ENCODE data around the gene TRMT6. TPM values are rescaled to one million over a fixed set of nuclear protein-coding genes. Genes with fewer than 3 reads are reported as not detected.

Gene TRMT6
- polyA plus RNA-seq, 3 donors: 9.3 to 11.0 (median 10.6) TPM

DNA sequence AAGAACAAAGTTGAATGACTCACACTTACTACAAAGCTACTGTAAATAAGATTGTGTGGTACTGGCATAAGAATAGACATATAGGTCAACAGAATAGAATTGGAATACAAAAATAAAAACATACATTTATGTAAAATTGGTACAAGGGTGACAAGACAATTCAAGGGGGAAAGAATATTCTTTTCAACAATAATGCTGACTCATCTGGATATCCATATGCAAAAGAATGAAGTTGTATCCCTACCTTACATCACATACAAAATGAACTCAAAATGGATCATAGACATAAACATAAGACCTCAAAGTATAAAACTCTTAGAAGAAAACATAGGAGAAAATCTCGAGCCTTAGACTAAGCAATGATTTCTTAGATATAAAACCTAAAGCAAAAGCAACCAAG is 50.9 kb downstream of the TRMT6 start:
- H3K27ac Mint-ChIP-seq: no peak overlapping the region
- H3K9me3 ChIP-seq (replicated peaks in 1 of 2; ENCODE audit: control insufficient read depth in 1 of 2, insufficient read depth in 1 of 2, low read length in 2 of 2): no peaks in the 10 kb centered on the region
- no peaks in the 10 kb centered on the region for H3K36me3 ChIP-seq (replicated peaks in 1 of 2; ENCODE audit: control insufficient read depth in 1 of 2, insufficient read depth in 2 of 2, low read length in 2 of 2)
- peaks cover 0 to 3% of the 10 kb centered on the region in 2 donors for H3K27me3 ChIP-seq (ENCODE audit: control insufficient read depth in 2 of 2, insufficient read depth in 2 of 2, low read length in 2 of 2)
- peaks cover 0 to 10% (median 2%) of the 10 kb centered on the region in 7 donors for H3K9me3 Mint-ChIP-seq
- H3K36me3 Mint-ChIP-seq: no peaks in the 10 kb centered on the region
- no peak overlapping the region for H2AFZ ChIP-seq (ENCODE audit: insufficient read depth, low read depth, low read length, poor library complexity, severe bottlenecking)
- intact Hi-C loops (cut with micrococcal nuclease): no loop called here
- peaks cover 2 to 22% (median 4%) of the 10 kb centered on the region in 3 donors for H3K27me3 Mint-ChIP-seq (ENCODE audit: low read depth in 3 of 3)
- H3K4me1 ChIP-seq (ENCODE audit: control insufficient read depth in 1 of 2, insufficient read depth in 2 of 2, low read length in 2 of 2): peaks cover 8 to 13% of the 10 kb centered on the region in 2 donors
- DNase-seq: no peak
- H3K4me1 Mint-ChIP-seq: peaks cover 15% of the 10 kb centered on the region
- H3K79me2 ChIP-seq (ENCODE audit: insufficient read depth, low read length): no peaks in the 10 kb centered on the region
- H3K4me3 Mint-ChIP-seq: no peak overlapping the region
- TF ChIP-seq, protein P1, sequence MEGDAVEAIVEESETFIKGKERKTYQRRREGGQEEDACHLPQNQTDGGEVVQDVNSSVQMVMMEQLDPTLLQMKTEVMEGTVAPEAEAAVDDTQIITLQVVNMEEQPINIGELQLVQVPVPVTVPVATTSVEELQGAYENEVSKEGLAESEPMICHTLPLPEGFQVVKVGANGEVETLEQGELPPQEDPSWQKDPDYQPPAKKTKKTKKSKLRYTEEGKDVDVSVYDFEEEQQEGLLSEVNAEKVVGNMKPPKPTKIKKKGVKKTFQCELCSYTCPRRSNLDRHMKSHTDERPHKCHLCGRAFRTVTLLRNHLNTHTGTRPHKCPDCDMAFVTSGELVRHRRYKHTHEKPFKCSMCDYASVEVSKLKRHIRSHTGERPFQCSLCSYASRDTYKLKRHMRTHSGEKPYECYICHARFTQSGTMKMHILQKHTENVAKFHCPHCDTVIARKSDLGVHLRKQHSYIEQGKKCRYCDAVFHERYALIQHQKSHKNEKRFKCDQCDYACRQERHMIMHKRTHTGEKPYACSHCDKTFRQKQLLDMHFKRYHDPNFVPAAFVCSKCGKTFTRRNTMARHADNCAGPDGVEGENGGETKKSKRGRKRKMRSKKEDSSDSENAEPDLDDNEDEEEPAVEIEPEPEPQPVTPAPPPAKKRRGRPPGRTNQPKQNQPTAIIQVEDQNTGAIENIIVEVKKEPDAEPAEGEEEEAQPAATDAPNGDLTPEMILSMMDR (IDR thresholded peaks at IDR 0.05): no peak
- WGBS (ENCODE audit: insufficient coverage): no CpG with 5 or more reads among the region's 1 CpG
- H3K9ac ChIP-seq (ENCODE audit: insufficient read depth, low read length, poor library complexity, severe bottlenecking): no peak overlapping the region
- H3K4me2 ChIP-seq (replicated peaks; ENCODE audit: extremely low read depth, low read length, poor library complexity, severe bottlenecking): no peak overlapping the region
- H3K27ac ChIP-seq (ENCODE audit: low read depth in 1 of 2, low read length in 2 of 2): no peak overlapping the region
- no peak overlapping the region for H3K4me3 ChIP-seq (replicated peaks in 1 of 3; ENCODE audit: low read depth in 2 of 3, low read length in 3 of 3)
- no peaks in the 10 kb centered on the region for H4K20me1 ChIP-seq (ENCODE audit: insufficient read depth, low read length)

DNA sequence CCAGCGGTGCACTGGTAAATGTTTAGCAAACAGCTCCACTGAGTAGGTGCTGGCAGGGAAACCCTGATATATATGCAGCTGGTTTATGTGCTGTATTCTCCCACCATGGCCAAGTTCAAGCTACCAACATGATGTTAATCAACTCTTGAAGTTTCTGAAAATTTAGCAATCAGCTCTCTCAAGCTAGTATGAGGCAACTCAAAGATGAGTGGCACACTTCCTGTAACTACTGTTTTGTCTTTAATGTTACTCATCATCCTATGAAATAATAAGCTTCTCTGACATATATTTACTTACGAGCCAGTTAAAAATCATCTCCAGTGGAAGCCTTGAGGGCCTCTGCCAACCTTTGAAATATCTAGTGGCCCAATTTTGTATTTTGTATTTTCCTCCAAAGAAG is 54.7 kb downstream of the TRMT6 start:
- H2AFZ ChIP-seq (ENCODE audit: insufficient read depth, low read depth, low read length, poor library complexity, severe bottlenecking): no peak overlapping the region
- H3K4me3 Mint-ChIP-seq: no peak overlapping the region
- no peak overlapping the region for H3K9ac ChIP-seq (ENCODE audit: insufficient read depth, low read length, poor library complexity, severe bottlenecking)
- H4K20me1 ChIP-seq (ENCODE audit: insufficient read depth, low read length): no peaks in the 10 kb centered on the region
- no peaks in the 10 kb centered on the region for H3K79me2 ChIP-seq (ENCODE audit: insufficient read depth, low read length)
- H3K9me3 ChIP-seq (replicated peaks in 1 of 2; ENCODE audit: control insufficient read depth in 1 of 2, insufficient read depth in 1 of 2, low read length in 2 of 2): no peaks in the 10 kb centered on the region
- peak overlapping the region; percentile 5 for H3K4me2 ChIP-seq (replicated peaks; ENCODE audit: extremely low read depth, low read length, poor library complexity, severe bottlenecking)
- H3K27me3 ChIP-seq (ENCODE audit: control insufficient read depth in 2 of 2, insufficient read depth in 2 of 2, low read length in 2 of 2): peaks cover 0 to 3% of the 10 kb centered on the region in 2 donors
- intact Hi-C loops (cut with micrococcal nuclease): no loop called here
- no peak overlapping the region for H3K27ac Mint-ChIP-seq
- H3K4me3 ChIP-seq (replicated peaks in 1 of 3; ENCODE audit: low read depth in 2 of 3, low read length in 3 of 3): no peak overlapping the region
- H3K27me3 Mint-ChIP-seq (ENCODE audit: low read depth in 3 of 3): peaks cover 0 to 23% (median 4%) of the 10 kb centered on the region in 3 donors
- no peaks in the 10 kb centered on the region for H3K36me3 Mint-ChIP-seq
- no peaks in the 10 kb centered on the region for H3K36me3 ChIP-seq (replicated peaks in 1 of 2; ENCODE audit: control insufficient read depth in 1 of 2, insufficient read depth in 2 of 2, low read length in 2 of 2)
- TF ChIP-seq, protein P1 (IDR thresholded peaks at IDR 0.05): no peak
- H3K27ac ChIP-seq (ENCODE audit: low read depth in 1 of 2, low read length in 2 of 2): no peak overlapping the region
- DNase-seq: peak; percentile 45 to 82 (median 66)
- peaks cover 8 to 13% of the 10 kb centered on the region in 2 donors for H3K4me1 ChIP-seq (ENCODE audit: control insufficient read depth in 1 of 2, insufficient read depth in 2 of 2, low read length in 2 of 2)
- peaks cover 0 to 10% (median 3%) of the 10 kb centered on the region in 7 donors for H3K9me3 Mint-ChIP-seq
- peaks cover 15% of the 10 kb centered on the region for H3K4me1 Mint-ChIP-seq
- WGBS (ENCODE audit: insufficient coverage): no CpG with 5 or more reads among the region's 2 CpGs
